GM18873 (cell line): Measurements from ENCODE around the gene MEX3A.
"Not testable (repeated sequence)": the region's sequence is repeated elsewhere in the genome, so short reads cannot be mapped to it uniquely, and the experiment has no call there.

ENCODE experiments used
- ATAC-seq: cut with Tn5 transposase; IDR thresholded peaks from one replicate; pipeline ENCODE4 v1.9.1; 2021; ENCODE audit warnings: mild to moderate bottlenecking, moderate library complexity, moderate number of reproducible peaks; ENCODE audit not compliant: unreplicated experiment, low FRiP score

MEX3A gene

GRCh38 chr1:156118177-156118868, 36.1 kb upstream of the MEX3A start:
- ATAC-seq, result no peak

DNA sequence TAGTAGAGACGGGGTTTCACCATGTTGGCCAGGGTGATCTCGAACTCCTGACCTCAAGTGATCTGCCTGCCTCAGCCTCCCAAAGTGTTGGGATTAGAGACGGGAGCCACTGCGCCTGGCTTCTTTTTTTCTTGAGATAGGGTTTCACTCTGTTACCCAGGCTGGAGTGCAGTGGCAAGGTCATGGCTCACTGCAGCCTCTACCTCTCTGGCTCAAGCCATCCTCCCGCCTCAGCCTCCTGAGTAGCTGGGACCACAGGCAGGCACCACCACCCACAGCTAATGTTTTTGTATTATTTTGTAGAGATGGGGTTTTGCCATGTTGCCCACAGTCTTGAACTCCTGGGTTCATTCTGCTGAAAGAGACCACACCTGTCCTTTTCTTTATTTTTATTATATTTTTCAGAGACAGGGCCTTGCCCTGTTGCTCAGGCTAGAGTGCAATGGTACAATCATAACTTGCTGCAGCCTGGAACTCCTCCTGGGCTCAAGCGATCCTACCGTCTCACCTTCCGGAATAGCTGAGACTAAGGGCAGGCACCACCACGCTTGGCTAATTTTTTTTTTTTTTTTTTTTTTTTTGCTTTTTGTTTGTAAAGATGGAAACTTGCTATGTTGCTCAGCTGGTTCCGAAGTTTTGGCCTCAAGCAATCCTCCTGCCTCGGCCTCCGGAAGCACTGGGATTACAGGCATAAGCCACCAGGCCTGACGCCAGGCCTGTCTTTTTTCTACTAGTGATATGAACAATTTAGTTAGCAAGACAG, 35.3 kb upstream of the MEX3A start:
- ATAC-seq, result no peak

DNA sequence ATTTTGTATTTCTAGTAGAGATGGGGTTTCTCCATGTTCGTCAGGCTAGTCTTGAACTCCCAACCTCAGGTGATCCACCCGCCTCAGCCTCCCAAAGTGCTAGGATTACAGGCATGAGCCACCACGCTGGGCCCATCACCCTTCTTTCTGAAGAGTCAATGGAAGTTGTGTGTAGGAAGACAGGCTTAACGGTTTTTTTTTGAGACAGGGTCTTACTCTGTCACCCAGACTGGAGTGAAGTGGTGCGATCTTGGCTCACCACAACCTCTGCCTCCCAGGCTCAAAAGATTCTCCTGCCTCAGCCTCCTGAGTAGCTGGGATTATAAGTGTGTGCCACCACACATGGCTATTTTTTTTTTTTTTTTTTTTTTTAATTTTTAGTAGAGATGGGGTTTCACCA, 34.5 kb upstream of the MEX3A start:
- ATAC-seq, result not testable (repeated sequence)

DNA sequence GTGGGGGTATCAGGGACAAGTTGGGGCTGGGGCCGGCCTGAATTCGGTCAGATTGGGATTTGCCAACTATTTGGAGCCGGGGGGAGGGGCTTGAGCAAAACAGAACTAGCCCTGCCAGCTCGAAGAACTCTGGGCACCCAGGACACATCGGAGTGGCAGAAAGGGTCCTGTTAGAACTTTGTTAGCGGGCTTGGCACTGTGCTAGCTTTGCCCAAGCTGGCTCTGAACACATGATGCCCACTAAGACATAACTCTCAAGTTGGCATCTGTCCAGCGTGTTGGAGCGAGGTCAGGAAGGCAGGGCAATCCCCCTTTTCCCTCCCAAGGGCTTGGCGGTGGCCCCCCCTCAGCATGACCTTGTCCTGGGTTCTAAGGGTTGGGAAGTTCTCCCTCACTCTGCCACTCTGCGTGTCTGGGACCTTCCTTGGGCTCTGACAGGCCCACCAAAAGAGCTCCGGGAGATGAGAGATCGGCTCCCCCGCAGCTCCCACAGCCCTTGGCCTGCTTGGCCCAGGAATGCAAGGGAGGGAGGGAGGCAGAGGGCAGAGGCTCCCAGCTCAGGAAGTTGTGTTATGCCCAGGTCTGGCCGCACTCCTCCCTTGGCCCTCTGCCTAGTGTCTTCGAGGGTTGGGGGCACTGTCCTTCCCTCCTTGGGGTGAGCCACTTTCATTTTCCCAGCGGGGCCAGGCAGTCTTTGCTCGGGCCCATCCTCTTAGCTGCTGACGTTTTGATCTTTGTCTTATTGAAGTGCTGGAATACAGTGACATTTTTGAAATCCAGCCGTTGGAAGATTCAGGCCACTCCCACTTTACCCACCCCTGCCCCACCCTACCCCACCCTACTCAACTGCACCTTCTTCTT, 33.5 kb upstream of the MEX3A start:
- ATAC-seq, result no peak

DNA sequence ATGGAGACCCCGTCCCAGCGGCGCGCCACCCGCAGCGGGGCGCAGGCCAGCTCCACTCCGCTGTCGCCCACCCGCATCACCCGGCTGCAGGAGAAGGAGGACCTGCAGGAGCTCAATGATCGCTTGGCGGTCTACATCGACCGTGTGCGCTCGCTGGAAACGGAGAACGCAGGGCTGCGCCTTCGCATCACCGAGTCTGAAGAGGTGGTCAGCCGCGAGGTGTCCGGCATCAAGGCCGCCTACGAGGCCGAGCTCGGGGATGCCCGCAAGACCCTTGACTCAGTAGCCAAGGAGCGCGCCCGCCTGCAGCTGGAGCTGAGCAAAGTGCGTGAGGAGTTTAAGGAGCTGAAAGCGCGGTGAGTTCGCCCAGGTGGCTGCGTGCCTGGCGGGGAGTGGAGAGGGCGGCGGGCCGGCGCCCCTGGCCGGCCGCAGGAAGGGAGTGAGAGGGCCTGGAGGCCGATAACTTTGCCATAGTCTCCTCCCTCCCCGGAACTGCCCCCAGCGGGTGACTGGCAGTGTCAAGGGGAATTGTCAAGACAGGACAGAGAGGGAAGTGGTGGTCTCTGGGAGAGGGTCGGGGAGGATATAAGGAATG, 32.8 kb upstream of the MEX3A start:
- ATAC-seq, result no peak

DNA sequence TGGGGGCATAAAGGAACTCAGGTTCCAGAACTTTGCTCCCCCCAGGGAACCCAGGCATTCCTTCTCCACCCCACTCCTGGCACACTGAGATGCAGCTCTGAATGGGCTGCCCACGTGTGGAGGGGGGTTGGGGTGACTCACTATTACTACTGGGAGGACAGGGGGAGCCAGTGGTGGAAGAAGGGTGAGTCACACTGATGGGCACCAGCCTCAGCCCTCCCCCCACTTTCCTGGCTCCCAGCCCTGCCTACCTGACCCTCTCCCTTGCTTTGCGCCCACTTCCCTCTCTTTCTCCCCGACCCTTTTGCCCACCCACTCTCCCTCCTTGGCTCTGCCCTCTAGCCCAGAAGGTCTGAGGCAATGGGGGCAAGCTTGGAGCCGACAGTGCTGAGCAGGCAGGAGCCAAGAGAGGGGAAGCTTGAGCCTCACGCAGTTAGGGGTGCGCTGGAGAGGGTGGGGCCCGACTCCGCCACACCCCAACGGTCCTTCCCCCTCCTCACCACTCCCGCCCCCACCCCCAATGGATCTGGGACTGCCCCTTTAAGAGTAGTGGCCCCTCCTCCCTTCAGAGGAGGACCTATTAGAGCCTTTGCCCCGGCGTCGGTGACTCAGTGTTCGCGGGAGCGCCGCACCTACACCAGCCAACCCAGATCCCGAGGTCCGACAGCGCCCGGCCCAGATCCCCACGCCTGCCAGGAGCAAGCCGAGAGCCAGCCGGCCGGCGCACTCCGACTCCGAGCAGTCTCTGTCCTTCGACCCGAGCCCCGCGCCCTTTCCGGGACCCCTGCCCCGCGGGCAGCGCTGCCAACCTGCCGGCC, 32.0 kb upstream of the MEX3A start, which contains the start of gene LMNA:
LMNA (plus strand) TSS at position 611 of the 818 bp plus-strand sequence. CDS start 208 bp downstream, outside the sequence.
- peak; percentile 50 for ATAC-seq

DNA sequence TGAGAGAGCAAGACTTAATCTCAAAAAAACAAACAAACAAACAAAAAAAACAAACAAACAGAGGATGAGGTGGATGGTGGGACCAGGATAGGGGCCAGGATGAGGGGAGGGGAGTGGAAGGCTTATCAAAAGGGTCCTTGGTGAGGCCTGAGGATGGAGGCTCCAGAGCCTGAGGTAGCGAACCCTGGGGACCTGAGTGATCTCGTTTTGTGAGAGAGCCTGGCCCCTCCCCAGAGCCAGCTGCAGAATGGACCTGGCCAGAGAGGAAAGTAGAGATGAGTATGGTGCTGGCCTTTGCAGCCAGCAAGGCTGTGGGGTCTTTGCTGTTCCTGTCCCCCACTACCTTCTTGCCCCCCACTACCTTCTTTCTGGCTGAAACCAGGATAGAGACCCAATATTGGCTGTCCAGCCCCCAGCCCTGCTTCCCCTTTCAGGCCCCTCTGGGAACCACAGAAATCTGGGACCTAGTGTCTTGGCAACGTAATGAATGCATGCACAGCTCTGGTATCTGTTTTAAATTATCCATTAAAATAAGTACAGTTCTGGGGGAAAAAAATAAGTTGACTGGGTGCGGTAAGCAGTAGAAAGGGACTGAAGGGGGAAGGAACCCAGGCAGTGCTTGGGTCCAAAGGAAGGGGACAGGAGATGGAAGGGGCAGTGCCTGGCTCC, 31.2 kb upstream of the MEX3A start:
- no peak for ATAC-seq

DNA sequence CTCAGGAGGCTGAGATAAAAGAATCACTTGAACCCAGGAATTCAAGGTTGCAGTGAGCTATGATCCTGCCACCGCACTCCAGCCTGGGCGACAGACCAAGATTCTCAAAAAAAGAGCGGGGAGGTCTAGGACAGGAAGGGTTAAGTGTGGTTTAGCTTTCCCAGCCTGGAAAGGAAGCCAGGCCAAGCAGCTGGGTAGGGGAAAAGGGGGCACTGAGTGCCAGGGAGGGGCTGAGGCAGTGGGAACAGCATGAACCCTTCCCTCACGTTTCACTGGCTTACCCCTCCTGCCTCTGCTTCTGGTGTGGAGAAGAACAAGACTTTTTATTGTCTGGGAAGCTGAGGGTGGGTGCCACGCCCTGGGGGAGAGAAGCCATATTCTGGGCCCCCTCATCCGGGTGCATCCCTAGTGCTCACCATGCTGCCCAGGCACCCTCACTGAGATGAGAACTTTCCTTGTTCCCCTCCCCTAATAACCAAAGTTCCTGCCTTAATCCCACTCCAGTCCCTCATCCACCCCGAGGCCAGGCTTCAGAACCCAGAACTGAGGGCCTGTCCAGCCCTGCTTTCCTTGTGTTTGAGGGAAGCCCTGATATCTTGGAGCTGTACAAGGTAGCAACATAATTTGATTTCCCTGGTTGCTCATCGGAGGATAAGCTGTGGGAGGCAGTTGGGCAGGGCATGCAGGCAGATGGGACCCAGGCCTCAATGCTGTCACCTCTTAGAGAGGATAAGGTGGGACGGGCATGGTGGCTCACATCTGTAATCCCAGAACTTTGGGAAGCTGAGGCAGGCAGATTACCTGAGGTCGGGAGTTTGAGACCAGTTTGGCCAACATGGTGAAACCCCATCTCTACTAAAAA, 30.2 kb upstream of the MEX3A start:
- ATAC-seq, result no peak

GRCh38 chr1:156111355-156111962, 29.2 kb upstream of the MEX3A start:
- ATAC-seq, result no peak

GRCh38 chr1:156110252-156110651, 28.0 kb upstream of the MEX3A start:
- no peak for ATAC-seq

- ATAC-seq, result no peak
Measured at GRCh38 chr1:156108664-156109241, 26.5 kb upstream of the MEX3A start.

DNA sequence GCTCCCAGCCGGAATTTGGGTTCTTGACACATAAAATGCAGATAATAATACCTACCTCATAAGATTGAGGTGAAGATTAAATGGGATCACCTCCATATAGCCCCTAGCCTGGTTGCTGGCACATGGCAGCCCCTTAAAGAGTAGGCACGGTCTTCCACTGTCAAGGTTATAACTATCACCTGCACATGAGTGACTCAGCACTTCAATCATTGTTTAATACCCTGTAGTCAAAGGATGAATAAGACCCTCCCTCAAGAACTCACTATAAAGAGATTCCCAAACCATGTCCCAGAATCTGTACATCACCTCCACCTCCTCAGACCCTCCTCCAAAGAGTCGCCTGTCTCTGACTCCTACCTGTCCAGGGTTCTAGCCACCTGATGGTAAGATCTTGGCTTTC, 25.8 kb upstream of the MEX3A start:
- no peak for ATAC-seq

DNA sequence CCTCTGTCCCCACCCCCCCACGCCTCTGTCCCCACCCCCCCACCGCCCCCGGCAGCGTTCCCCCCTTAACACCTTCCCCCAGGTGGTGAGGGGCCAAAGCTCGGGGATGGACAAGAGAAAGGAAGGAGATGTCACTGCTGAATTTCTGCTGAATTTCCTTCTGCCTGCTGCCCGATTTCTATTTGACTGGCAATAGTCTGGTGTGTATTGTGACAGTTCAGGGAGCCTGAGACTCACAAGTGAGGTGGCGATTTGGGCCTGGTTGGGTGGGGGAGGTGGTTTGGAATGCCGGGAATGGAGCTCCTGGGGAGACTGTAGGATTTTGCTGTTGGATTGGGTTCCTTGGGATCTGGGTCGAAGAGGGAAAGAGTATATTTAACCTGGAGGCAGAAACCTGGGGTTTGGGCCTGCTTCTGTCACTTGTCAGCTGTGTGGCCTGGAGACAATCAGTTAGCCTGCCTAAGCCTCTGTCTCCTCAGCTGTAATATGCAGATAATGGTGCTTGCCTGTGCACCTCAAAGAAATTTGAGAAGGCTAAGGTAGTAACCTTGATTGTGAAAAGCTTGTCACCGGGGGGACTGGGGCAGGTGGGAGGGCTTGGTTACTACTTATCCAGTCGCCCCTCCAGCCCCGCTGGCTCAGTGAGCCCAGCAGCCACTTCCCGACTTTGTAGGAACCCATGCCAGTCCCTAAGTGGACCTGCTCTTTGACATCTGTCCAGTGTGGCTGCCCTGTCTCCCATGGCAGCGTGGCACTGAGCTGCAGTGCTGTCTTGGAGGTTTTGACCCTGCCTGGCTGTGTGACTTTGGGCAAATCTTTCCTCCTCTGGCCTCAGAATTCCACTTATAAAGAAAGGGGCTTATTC, 24.6 kb upstream of the MEX3A start:
- no peak for ATAC-seq

- no peak for ATAC-seq
Measured at GRCh38 chr1:156104861-156105832, 22.9 kb upstream of the MEX3A start.

DNA sequence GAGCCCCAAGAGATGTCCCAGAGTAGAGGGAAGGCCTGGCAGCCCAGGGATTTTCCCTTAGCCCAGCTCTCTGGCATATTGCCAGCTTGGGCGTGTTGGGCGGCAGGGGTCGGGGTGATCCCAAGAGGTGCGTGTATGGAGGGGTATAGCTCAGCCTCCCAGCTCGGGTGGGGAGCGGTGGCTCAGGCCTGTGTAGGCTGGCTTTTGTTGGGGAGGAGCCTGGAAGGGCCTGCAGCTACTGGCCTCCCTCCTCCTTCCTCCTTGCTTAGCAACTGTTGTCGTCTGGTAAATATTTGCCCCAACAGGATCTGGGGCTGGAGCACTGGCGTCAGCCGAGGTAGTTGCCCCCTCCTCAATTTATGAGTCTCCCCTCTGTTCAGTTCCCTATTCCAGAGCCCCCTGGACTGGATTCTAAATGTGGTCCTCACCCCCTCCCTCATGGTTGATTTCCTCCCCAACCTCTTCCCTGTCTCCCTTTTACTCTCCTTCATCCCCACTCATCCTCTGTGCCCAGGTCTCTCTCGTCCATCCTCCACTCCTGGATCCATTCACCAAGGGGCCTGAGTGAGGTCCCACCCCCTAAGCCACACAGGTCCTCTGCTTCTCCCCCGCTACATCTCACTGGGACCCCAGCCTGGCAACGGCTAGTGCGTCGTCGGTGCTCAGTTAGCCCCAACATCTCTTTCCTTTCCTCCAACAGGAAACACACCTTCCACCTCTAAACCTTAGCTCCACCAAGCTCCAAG, 22.0 kb upstream of the MEX3A start:
- ATAC-seq, result no peak
